WTC11 (cell line): ENCODE data around the gene MZF1. TPM values are rescaled to one million over a fixed set of nuclear protein-coding genes. Genes with fewer than 3 reads are reported as not detected.
A peak's percentile ranks its signal among the peaks of the same experiment; 100 is the strongest.

ENCODE experiments used
- ATAC-seq: fragments of 200-7000 bp; cut with Tn5 transposase; 2 replicates; pipeline ENCODE4 v1.10.0; 2021; ENCODE audit warnings: mild to moderate bottlenecking, moderate library complexity
- CTCF ChIA-PET: fragments of 300-600 bp; sonication (Branson Sonifier 250); formaldehyde crosslinking; loops from one replicate; lab custom pipeline; 2021; ENCODE audit warnings: antibody characterized with exemption; lab: Charles Lee
- POLR2A ChIA-PET: fragments of 350-600 bp; sonication (Branson Sonifier 250); formaldehyde crosslinking; loops from one replicate; lab custom pipeline; 2021; ENCODE audit warnings: antibody characterized with exemption; lab: Charles Lee
- DNase-seq: peaks from one replicate; pipeline ENCODE4 v3.0.0; 2021; ENCODE audit warnings: low spot score
- H3K27ac Mint-ChIP-seq: 2 replicates; pipeline ENCODE4 v1.8.0; 2021; ENCODE audit warnings: mixed read lengths
- H3K27me3 Mint-ChIP-seq: 2 replicates; pipeline ENCODE4 v1.8.0; 2021; ENCODE audit warnings: low read depth, mild to moderate bottlenecking, moderate library complexity, mixed read lengths
- H3K36me3 Mint-ChIP-seq: 2 replicates; pipeline ENCODE4 v1.8.0; 2021; ENCODE audit warnings: mixed read lengths
- H3K4me1 Mint-ChIP-seq: 2 replicates; pipeline ENCODE4 v1.8.0; 2022; ENCODE audit warnings: mixed read lengths
- H3K4me3 Mint-ChIP-seq: 2 replicates; pipeline ENCODE4 v1.8.0; 2021; ENCODE audit warnings: mild to moderate bottlenecking, moderate library complexity, mixed read lengths
- H3K9me3 Mint-ChIP-seq: 2 replicates; pipeline ENCODE4 v1.8.0; 2021; ENCODE audit warnings: mixed read lengths
- ATF2 ChIP-seq: sonication (generic); formaldehyde crosslinking; IDR thresholded peaks from 2 replicates; pipeline ENCODE4 v1.8.1; 2022; ENCODE audit warnings: low read depth, missing genetic modification reagents, borderline replicate concordance
- CBFB ChIP-seq: sonication (generic); formaldehyde crosslinking; IDR thresholded peaks from 2 replicates; pipeline ENCODE4 v1.8.1; 2022; ENCODE audit warnings: mild to moderate bottlenecking, low read depth, missing genetic modification reagents
- EMX1 ChIP-seq: fragments of 250-450 bp; sonication (Bioruptor Pico); IDR thresholded peaks from 2 replicates; pipeline ENCODE4 v1.8.0; 2021; ENCODE audit warnings: mild to moderate bottlenecking
- ESRRA ChIP-seq: sonication (generic); formaldehyde crosslinking; IDR thresholded peaks from 2 replicates; pipeline ENCODE4 v1.8.1; 2022; ENCODE audit warnings: mild to moderate bottlenecking, missing genetic modification reagents, borderline replicate concordance
- FOXP4 ChIP-seq: sonication (generic); formaldehyde crosslinking; IDR thresholded peaks from 2 replicates; pipeline ENCODE4 v1.8.0; 2022; ENCODE audit warnings: mild to moderate bottlenecking, missing genetic modification reagents
- HMGA2 ChIP-seq: fragments of 250-450 bp; sonication (Bioruptor Pico); IDR thresholded peaks from 2 replicates; pipeline ENCODE4 v1.4.0; 2021; ENCODE audit warnings: mild to moderate bottlenecking, moderate library complexity
- IRF2 ChIP-seq: sonication (generic); formaldehyde crosslinking; IDR thresholded peaks from 2 replicates; pipeline ENCODE4 v1.8.0; 2022; ENCODE audit warnings: low read depth, missing genetic modification reagents, borderline replicate concordance
- JAZF1 ChIP-seq: fragments of 250-450 bp; sonication (Bioruptor Pico); IDR thresholded peaks from 2 replicates; pipeline ENCODE4 v1.9.0; 2021; ENCODE audit warnings: moderate library complexity, mild to moderate bottlenecking, inconsistent platforms
- MAX ChIP-seq: sonication (generic); formaldehyde crosslinking; IDR thresholded peaks from 2 replicates; pipeline ENCODE4 v1.8.0; 2022; ENCODE audit warnings: mild to moderate bottlenecking, missing genetic modification reagents
- RELA ChIP-seq: sonication (generic); formaldehyde crosslinking; IDR thresholded peaks from 2 replicates; pipeline ENCODE4 v1.8.1; 2022; ENCODE audit warnings: missing genetic modification reagents, mild to moderate bottlenecking, borderline replicate concordance
- SMAD4 ChIP-seq: sonication (generic); formaldehyde crosslinking; IDR thresholded peaks from 2 replicates; pipeline ENCODE4 v1.8.0; 2022; ENCODE audit warnings: mild to moderate bottlenecking, missing genetic modification reagents
- TEAD1 ChIP-seq: sonication (generic); formaldehyde crosslinking; IDR thresholded peaks from 2 replicates; pipeline ENCODE4 v1.8.0; 2022; ENCODE audit warnings: mild to moderate bottlenecking, missing genetic modification reagents
- ZNF121 ChIP-seq: sonication (generic); formaldehyde crosslinking; IDR thresholded peaks from 2 replicates; pipeline ENCODE4 v1.8.0; 2023; ENCODE audit warnings: missing genetic modification reagents
- ZNF423 ChIP-seq: fragments of 250-450 bp; sonication (Bioruptor Pico); IDR thresholded peaks from 2 replicates; pipeline ENCODE4 v2.1.2; 2022; ENCODE audit warnings: mild to moderate bottlenecking, moderate library complexity
- total RNA-seq: library from RNA; stranded (reverse); gene quantifications from 3 replicates; pipeline ENCODE4 v1.2.3, GENCODE V29; 2021
- TF ChIP-seq, protein P1 (sequence below): sonication (generic); formaldehyde crosslinking; IDR thresholded peaks from 2 replicates; pipeline ENCODE4 v1.8.0; 2022; ENCODE audit warnings: mild to moderate bottlenecking, missing genetic modification reagents
- TF ChIP-seq, protein P2 (sequence below): sonication (generic); formaldehyde crosslinking; conservative IDR thresholded peaks from 2 replicates; pipeline ENCODE4 v1.8.1; 2022; ENCODE audit warnings: mild to moderate bottlenecking, missing genetic modification reagents
- TF ChIP-seq, protein P3 (sequence below): sonication (generic); formaldehyde crosslinking; IDR thresholded peaks from 2 replicates; pipeline ENCODE4 v1.8.0; 2022; ENCODE audit warnings: mild to moderate bottlenecking, missing genetic modification reagents
- TF ChIP-seq, protein P4 (sequence below): sonication (generic); formaldehyde crosslinking; IDR thresholded peaks from 2 replicates; pipeline ENCODE4 v1.8.0; 2022; ENCODE audit warnings: missing genetic modification reagents

The MZF1 gene
- total RNA-seq, 1 experiment from 2014 or later: 22.2 TPM

DNA sequence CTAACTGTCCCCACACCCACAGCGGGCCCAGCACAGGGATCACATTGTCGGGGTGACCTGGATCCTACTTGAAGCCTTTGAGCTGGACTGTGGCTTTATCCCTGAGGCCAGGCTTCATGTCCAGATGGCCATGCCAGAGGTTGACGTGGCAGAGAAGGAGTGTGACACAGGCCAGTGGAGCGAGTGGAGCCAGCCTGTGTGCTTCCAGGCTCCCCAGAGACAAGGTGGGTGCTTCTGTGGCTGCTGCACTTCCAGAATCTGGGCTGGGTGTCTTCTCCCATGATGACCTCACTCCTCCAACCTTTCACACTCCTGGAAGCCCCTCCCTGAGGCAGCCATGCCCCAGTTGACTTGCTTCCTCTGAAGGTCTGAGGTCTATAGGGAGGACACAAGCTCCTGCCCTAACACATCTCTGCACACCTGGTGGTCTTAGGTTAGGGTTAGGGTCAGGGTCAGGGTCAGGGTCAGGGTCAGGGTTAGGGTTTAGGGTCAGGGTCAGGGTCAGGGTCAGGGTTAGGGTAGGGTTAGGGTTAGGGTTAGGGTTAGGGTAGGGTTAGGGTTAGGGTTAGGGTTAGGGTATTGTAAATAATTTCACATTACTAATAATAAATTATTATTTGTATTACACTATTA, 13.1 kb upstream of the MZF1 start:
- H3K4me1 Mint-ChIP-seq: peaks cover 3% of the 10 kb centered on the region
- peaks cover 13% of the 10 kb centered on the region for H3K36me3 Mint-ChIP-seq
- H3K4me3 Mint-ChIP-seq: no peak overlapping the region
- ATAC-seq: no peak
- TF ChIP-seq FOXP4 (CRISPR knock-in tag) (no peak), ESRRA (CRISPR knock-in tag) (no peak), ATF2 (no peak), SMAD4 (CRISPR knock-in tag) (no peak), EMX1 (CRISPR knock-in tag) (no peak), ZNF423 (CRISPR knock-in tag) (no peak), RELA (CRISPR knock-in tag) (no peak), CBFB (CRISPR knock-in tag) (no peak), ZNF121 (CRISPR knock-in tag) (no peak)
- TF ChIP-seq, protein P1, sequence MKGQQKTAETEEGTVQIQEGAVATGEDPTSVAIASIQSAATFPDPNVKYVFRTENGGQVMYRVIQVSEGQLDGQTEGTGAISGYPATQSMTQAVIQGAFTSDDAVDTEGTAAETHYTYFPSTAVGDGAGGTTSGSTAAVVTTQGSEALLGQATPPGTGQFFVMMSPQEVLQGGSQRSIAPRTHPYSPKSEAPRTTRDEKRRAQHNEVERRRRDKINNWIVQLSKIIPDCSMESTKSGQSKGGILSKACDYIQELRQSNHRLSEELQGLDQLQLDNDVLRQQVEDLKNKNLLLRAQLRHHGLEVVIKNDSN (CRISPR knock-in tag): no peak
- no peaks in the 10 kb centered on the region for H3K9me3 Mint-ChIP-seq
- ChIA-PET POLR2A (no interaction called here), CTCF (no interaction called here)
- no peak for DNase-seq
- no peak overlapping the region for H3K27ac Mint-ChIP-seq
- H3K27me3 Mint-ChIP-seq: no peaks in the 10 kb centered on the region

- no peak for TF ChIP-seq IRF2 (CRISPR knock-in tag)
- TF ChIP-seq ZNF423 (CRISPR knock-in tag): no peak
- TF ChIP-seq, protein P2, sequence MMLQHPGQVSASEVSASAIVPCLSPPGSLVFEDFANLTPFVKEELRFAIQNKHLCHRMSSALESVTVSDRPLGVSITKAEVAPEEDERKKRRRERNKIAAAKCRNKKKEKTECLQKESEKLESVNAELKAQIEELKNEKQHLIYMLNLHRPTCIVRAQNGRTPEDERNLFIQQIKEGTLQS (CRISPR knock-in tag): no peak
- Mint-ChIP-seq H3K27me3 (no peaks in the 10 kb centered on the region), H3K4me1 (peaks cover 7% of the 10 kb centered on the region), H3K4me3 (no peak overlapping the region), H3K36me3 (peaks cover 14% of the 10 kb centered on the region), H3K27ac (0 out of 2 replicates have a peak overlapping the region, but pooled peaks have one; percentile 90), H3K9me3 (no peaks in the 10 kb centered on the region)
- DNase-seq: no peak
- CTCF ChIA-PET: interaction anchor here (1.2 kb wide), 1 partner anchor 10 kb away, joined by 3 read pairs; no protein-coding TSS in a partner anchor
- POLR2A ChIA-PET: no interaction called here
- ATAC-seq: no peak
These were observed 12.5 kb upstream of the MZF1 start for GRCh38 chr19:58585442-58586132.

DNA sequence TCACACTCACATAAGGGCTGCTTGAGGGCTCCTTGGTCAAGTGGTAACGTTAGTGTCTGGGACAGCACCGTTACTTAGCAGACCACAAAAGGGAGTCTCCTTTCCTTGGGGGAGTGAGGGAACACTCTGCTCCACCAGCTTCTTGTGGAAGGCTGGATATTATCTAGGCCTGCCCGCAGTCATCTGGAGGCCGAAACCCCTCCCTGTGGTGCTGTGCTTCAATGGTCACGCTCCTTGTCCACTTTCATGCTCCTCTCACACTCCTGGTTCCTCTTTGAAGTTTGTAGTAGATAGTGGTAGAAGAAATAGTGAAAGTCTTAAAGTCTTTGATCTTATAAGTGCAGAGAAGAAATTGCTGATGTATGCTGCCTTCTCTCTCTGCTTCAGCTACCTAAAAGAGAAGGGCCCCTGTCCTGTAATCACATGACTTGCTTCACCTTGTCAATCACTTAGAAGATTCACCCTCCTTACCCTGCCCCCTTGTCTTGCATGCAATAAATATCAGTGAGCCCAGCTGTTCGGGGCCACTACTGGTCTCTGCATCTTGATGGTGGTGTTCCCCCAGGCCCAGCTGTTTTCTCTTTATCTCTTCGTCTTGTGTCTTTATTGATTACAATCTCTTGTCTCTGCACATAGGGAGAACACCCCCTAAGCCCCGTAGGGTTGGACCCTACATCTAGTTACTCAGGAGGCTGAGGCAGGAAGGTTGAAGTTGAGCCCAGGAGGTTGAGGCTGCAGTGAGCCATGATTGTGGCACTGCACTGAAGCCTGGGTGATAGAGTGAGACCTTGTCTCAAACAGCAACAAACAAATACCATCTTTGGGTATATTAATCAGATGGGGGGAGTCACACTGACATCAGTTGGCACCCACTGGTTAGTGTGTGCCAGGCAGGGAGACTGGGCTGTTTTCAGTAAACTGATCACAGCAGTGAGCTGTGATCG, 11.6 kb upstream of the MZF1 start:
- H3K36me3 Mint-ChIP-seq: peaks cover 14% of the 10 kb centered on the region
- DNase-seq (no peak), ATAC-seq (no peak)
- TF ChIP-seq TEAD1 (CRISPR knock-in tag) (no peak), HMGA2 (no peak), JAZF1 (CRISPR knock-in tag) (no peak), MAX (CRISPR knock-in tag) (no peak)
- TF ChIP-seq, protein P3, sequence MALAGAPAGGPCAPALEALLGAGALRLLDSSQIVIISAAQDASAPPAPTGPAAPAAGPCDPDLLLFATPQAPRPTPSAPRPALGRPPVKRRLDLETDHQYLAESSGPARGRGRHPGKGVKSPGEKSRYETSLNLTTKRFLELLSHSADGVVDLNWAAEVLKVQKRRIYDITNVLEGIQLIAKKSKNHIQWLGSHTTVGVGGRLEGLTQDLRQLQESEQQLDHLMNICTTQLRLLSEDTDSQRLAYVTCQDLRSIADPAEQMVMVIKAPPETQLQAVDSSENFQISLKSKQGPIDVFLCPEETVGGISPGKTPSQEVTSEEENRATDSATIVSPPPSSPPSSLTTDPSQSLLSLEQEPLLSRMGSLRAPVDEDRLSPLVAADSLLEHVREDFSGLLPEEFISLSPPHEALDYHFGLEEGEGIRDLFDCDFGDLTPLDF: no peak
- TF ChIP-seq, protein P4, sequence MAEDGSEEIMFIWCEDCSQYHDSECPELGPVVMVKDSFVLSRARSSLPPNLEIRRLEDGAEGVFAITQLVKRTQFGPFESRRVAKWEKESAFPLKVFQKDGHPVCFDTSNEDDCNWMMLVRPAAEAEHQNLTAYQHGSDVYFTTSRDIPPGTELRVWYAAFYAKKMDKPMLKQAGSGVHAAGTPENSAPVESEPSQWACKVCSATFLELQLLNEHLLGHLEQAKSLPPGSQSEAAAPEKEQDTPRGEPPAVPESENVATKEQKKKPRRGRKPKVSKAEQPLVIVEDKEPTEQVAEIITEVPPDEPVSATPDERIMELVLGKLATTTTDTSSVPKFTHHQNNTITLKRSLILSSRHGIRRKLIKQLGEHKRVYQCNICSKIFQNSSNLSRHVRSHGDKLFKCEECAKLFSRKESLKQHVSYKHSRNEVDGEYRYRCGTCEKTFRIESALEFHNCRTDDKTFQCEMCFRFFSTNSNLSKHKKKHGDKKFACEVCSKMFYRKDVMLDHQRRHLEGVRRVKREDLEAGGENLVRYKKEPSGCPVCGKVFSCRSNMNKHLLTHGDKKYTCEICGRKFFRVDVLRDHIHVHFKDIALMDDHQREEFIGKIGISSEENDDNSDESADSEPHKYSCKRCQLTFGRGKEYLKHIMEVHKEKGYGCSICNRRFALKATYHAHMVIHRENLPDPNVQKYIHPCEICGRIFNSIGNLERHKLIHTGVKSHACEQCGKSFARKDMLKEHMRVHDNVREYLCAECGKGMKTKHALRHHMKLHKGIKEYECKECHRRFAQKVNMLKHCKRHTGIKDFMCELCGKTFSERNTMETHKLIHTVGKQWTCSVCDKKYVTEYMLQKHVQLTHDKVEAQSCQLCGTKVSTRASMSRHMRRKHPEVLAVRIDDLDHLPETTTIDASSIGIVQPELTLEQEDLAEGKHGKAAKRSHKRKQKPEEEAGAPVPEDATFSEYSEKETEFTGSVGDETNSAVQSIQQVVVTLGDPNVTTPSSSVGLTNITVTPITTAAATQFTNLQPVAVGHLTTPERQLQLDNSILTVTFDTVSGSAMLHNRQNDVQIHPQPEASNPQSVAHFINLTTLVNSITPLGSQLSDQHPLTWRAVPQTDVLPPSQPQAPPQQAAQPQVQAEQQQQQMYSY (CRISPR knock-in tag): no peak
- H3K4me1 Mint-ChIP-seq: peaks cover 7% of the 10 kb centered on the region
- H3K9me3 Mint-ChIP-seq: no peaks in the 10 kb centered on the region
- no peak overlapping the region for H3K4me3 Mint-ChIP-seq
- peak overlapping the region; percentile 90; the same call in 1 of the 2 replicates for H3K27ac Mint-ChIP-seq
- ChIA-PET CTCF (interaction anchor here (1.2 kb wide), 1 partner anchor 9 kb away, joined by 3 read pairs; no protein-coding TSS in a partner anchor), POLR2A (no interaction called here)
- no peaks in the 10 kb centered on the region for H3K27me3 Mint-ChIP-seq
